Uterus (tissue), 2 donors: ENCODE measurements around the gene ADGRF4.

Source experiments
- POLR2A ChIP-seq, 2 donors: fragments of 450-650 bp; IDR thresholded peaks; one replicate each; pipeline ENCODE4 v1.6.1; 2016; ENCODE audit warnings: antibody characterized with exemption in 2 of 2, mild to moderate bottlenecking in 1 of 2, moderate library complexity in 1 of 2
- TF ChIP-seq, protein P1 (sequence below), 4 experiments: fragments of 200-600 bp in 2 of 4; fragments of 450-650 bp in 2 of 4; sonication (generic) in 2 of 4; IDR thresholded peaks; one replicate each; pipeline ENCODE4 v1.5.1; 2016 to 2019; ENCODE audit warnings: antibody characterized with exemption in 4 of 4, mild to moderate bottlenecking in 2 of 4, moderate library complexity in 1 of 4

DNA sequence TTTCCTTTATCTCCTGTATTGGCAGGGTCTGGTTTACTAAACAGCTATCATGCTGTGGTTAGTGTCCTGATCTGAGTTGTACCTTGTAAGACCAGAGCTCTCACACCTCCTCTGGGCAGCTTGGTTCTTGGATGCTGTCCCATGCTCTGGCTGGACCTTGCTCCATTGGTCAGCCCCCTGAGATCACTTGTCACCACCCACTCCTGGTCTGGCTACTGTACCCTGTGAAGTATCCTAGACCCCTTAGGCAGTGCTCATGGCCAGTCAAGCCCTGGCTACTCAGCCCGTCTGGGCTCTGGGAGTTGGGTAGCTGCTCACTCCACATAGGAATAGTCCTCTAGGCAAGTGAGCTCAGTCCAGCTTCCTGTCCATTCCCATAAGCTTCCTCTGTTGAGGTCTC, 31.1 kb downstream of the ADGRF4 start:
- no peak for TF ChIP-seq POLR2A (IDR thresholded peaks at IDR 0.05)
- TF ChIP-seq, protein P1, sequence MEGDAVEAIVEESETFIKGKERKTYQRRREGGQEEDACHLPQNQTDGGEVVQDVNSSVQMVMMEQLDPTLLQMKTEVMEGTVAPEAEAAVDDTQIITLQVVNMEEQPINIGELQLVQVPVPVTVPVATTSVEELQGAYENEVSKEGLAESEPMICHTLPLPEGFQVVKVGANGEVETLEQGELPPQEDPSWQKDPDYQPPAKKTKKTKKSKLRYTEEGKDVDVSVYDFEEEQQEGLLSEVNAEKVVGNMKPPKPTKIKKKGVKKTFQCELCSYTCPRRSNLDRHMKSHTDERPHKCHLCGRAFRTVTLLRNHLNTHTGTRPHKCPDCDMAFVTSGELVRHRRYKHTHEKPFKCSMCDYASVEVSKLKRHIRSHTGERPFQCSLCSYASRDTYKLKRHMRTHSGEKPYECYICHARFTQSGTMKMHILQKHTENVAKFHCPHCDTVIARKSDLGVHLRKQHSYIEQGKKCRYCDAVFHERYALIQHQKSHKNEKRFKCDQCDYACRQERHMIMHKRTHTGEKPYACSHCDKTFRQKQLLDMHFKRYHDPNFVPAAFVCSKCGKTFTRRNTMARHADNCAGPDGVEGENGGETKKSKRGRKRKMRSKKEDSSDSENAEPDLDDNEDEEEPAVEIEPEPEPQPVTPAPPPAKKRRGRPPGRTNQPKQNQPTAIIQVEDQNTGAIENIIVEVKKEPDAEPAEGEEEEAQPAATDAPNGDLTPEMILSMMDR (IDR thresholded peaks at IDR 0.05) = no peak
